ENCODE measurements around the gene RAD51B.

The RAD51B gene

DNA sequence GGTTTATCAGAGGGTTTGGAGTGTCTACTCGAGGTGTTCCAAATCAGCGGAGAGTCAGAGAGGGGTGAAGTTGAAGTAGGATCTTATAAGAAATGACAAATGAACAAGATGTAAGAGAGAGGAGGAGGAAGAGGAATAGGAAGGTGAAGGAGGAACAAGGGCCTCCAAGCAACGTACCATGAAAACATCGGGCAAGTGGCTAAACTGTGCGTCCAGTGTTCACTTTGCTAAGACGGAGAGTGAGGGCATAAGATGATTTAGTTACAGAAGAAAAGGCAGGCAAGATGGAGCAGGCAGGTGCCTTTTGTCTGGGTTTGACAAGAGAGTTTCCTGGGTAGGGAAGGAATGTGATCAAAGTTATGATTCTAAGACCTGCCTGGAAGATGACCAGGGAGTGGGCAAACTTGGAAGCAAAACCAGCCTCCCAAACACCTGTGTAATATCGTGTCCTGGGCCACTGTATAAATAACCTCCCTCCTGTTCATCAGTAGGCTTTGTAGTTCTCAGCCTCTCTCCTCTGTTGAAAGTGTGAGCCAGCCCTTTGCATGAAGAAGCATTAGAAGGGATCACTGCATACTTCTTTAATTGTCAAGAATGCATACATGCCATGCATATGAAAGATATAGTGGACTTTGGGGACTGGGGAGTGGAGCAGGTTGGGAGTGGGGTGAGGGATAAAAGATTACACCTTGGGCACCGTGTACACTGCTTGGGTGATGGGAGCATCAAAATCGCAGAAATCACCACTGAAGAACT lies 861.9 kb downstream of the RAD51B start:
- Histone ChIP-seq H3K9ac (ENCODE audit: insufficient read length, low read depth) (no peak overlapping the region), H3K27me3 (ENCODE audit: insufficient read depth, insufficient read length) (no peaks in the 10 kb centered on the region), H3K36me3 (ENCODE audit: insufficient read depth, insufficient read length, low read length) (no peaks in the 10 kb centered on the region), H3K9me3 (ENCODE audit: insufficient read depth, low read length) (no peaks in the 10 kb centered on the region), H3K4me3 (ENCODE audit: insufficient read length, low read depth) (no peak overlapping the region), H3K4me1 (ENCODE audit: insufficient read depth, insufficient read length) (peaks cover 5% of the 10 kb centered on the region)
- no peak for DNase-seq (ENCODE audit: low read depth, low spot score)
- TF ChIP-seq ZNF274 (IDR thresholded peaks at IDR 0.05; ENCODE audit: low read depth, low read length) (no peak), SUZ12 (IDR thresholded peaks at IDR 0.05; ENCODE audit: extremely low read depth, insufficient read depth, insufficient read length) (no peak), YY1 (IDR thresholded peaks at IDR 0.05; ENCODE audit: insufficient read depth, insufficient read length) (no peak)

DNA sequence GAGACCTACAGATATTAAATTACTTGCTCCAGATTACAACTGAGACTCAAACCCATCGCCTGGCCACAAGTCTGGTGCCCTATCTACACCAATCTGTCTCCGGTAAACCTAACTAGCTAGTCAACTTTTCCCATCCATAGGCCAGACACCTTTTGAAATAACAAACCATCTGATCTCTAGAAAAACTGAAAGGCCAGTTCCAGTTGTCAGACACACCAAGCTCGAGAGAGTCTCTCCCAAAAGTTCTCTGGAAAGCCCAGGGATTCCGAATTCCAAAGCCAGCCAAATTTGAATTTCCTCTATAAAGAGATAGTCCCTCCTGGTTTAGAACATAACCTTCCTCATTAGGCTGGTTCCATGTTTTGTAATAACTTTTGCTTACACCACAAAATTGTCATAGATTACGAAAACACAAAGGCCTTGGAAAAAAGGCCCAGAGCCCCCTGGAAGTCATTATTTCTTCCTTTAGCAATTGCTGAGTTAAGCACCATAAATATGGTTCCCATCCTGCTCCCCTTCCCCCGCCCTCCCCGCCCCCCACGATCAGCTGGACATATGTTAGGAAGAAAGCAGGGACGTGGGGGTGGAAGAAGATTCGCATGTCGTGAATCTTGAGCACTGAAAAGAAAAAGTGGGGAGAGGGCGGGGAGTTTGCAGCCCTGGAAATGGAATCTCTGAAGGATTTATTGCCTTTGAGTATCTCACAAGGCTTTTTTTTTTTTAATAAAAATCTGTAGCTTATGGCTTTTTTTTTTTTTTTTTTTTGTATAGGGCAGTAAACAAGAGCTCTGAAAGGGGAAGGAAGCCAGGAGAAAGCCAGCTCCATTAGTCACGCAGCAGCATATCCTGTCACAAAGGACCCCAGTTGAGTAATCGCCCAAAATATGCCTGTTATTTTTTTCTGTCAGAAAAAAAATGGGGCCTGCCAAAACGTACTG lies 862.9 kb downstream of the RAD51B start:
- Histone ChIP-seq H3K4me3 (ENCODE audit: insufficient read length, low read depth) (no peak overlapping the region), H3K9ac (ENCODE audit: insufficient read length, low read depth) (no peak overlapping the region), H3K27me3 (ENCODE audit: insufficient read depth, insufficient read length) (no peaks in the 10 kb centered on the region), H3K9me3 (ENCODE audit: insufficient read depth, low read length) (no peaks in the 10 kb centered on the region), H3K4me1 (ENCODE audit: insufficient read depth, insufficient read length) (peaks cover 5% of the 10 kb centered on the region), H3K36me3 (ENCODE audit: insufficient read depth, insufficient read length, low read length) (no peaks in the 10 kb centered on the region)
- TF ChIP-seq YY1 (IDR thresholded peaks at IDR 0.05; ENCODE audit: insufficient read depth, insufficient read length) (no peak), ZNF274 (IDR thresholded peaks at IDR 0.05; ENCODE audit: low read depth, low read length) (no peak), SUZ12 (IDR thresholded peaks at IDR 0.05; ENCODE audit: extremely low read depth, insufficient read depth, insufficient read length) (no peak)
- no peak for DNase-seq (ENCODE audit: low read depth, low spot score)

GRCh38 chr14:68683326-68683725 lies 863.7 kb downstream of the RAD51B start:
- no peak for TF ChIP-seq YY1 (IDR thresholded peaks at IDR 0.05; ENCODE audit: insufficient read depth, insufficient read length)
- no peak for TF ChIP-seq SUZ12 (IDR thresholded peaks at IDR 0.05; ENCODE audit: extremely low read depth, insufficient read depth, insufficient read length)
- TF ChIP-seq ZNF274 (IDR thresholded peaks at IDR 0.05; ENCODE audit: low read depth, low read length), result no peak
- Histone ChIP-seq H3K27me3 (ENCODE audit: insufficient read depth, insufficient read length) (no peaks in the 10 kb centered on the region), H3K9ac (ENCODE audit: insufficient read length, low read depth) (no peak overlapping the region), H3K36me3 (ENCODE audit: insufficient read depth, insufficient read length, low read length) (no peaks in the 10 kb centered on the region), H3K9me3 (ENCODE audit: insufficient read depth, low read length) (no peaks in the 10 kb centered on the region), H3K4me3 (ENCODE audit: insufficient read length, low read depth) (no peak overlapping the region), H3K4me1 (ENCODE audit: insufficient read depth, insufficient read length) (peaks cover 5% of the 10 kb centered on the region)
- DNase-seq (ENCODE audit: low read depth, low spot score), result no peak

DNA sequence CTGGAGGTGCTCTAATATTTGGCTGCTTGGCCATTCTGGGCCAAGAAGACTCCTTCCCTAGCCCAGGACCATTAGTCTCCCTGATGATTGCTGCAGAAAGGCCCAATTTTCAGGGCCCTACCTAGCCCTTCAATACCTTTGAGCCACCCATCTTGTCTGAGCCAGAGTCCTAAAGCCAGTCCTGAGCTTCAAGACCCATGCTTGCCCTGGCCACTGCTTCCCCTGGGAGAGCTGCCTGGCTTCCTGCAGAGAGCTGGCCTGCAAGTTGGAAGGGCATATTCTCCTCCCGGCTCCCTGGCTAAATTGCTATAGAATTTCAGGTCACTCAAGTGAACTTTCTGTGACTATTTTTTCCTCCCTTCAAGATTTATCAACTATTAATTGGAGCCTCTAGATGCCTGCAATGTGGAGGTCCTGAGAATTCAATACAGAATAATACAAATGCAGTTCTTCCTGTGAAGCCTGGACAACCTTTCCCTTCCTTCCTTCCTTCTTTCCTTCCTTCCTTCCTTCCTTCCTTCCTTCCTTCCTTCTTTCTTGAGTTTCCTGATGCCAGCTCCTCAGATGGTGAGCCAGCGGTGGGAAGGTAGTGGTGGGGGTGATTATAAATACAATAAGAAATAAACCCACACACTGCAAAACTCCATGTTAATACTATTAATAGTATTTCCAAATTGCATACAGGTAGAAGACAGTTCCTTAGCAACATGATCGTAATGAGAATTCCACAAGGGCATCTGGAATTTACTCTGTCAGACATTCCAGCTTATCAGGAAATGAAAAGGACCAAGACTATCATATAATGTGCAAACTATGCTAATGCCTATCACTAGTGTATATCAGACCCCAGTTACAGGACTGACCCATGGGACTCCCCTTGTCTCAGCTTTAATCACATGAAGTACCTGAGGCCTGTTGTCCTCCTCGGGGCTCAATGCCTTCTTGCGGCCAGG lies 865.2 kb downstream of the RAD51B start:
- H3K4me3 ChIP-seq (ENCODE audit: insufficient read length, low read depth), result no peak overlapping the region
- TF ChIP-seq ZNF274 (IDR thresholded peaks at IDR 0.05; ENCODE audit: low read depth, low read length), result no peak
- TF ChIP-seq YY1 (IDR thresholded peaks at IDR 0.05; ENCODE audit: insufficient read depth, insufficient read length), result no peak
- no peak for TF ChIP-seq SUZ12 (IDR thresholded peaks at IDR 0.05; ENCODE audit: extremely low read depth, insufficient read depth, insufficient read length)
- H3K4me1 ChIP-seq (ENCODE audit: insufficient read depth, insufficient read length), result peaks cover 9% of the 10 kb centered on the region

GRCh38 chr14:68685419-68686204 lies 866.0 kb downstream of the RAD51B start:
- no peak for DNase-seq (ENCODE audit: low read depth, low spot score)
- H3K27me3 ChIP-seq (ENCODE audit: insufficient read depth, insufficient read length), result no peaks in the 10 kb centered on the region
- no peaks in the 10 kb centered on the region for H3K36me3 ChIP-seq (ENCODE audit: insufficient read depth, insufficient read length, low read length)
- H3K4me1 ChIP-seq (ENCODE audit: insufficient read depth, insufficient read length), result peaks cover 10% of the 10 kb centered on the region
- no peaks in the 10 kb centered on the region for H3K9me3 ChIP-seq (ENCODE audit: insufficient read depth, low read length)
- no peak overlapping the region for H3K9ac ChIP-seq (ENCODE audit: insufficient read length, low read depth)
- no peak overlapping the region for H3K4me3 ChIP-seq (ENCODE audit: insufficient read length, low read depth)
- no peak for TF ChIP-seq SUZ12 (IDR thresholded peaks at IDR 0.05; ENCODE audit: extremely low read depth, insufficient read depth, insufficient read length)
- no peak for TF ChIP-seq YY1 (IDR thresholded peaks at IDR 0.05; ENCODE audit: insufficient read depth, insufficient read length)
- TF ChIP-seq ZNF274 (IDR thresholded peaks at IDR 0.05; ENCODE audit: low read depth, low read length), result no peak

More for the DNA sequence above, 865.2 kb downstream of the RAD51B start:
- no peaks in the 10 kb centered on the region for H3K27me3 ChIP-seq (ENCODE audit: insufficient read depth, insufficient read length)
- no peaks in the 10 kb centered on the region for H3K36me3 ChIP-seq (ENCODE audit: insufficient read depth, insufficient read length, low read length)
- no peak overlapping the region for H3K9ac ChIP-seq (ENCODE audit: insufficient read length, low read depth)
- H3K9me3 ChIP-seq (ENCODE audit: insufficient read depth, low read length), result no peaks in the 10 kb centered on the region
- DNase-seq (ENCODE audit: low read depth, low spot score), result no peak

DNA sequence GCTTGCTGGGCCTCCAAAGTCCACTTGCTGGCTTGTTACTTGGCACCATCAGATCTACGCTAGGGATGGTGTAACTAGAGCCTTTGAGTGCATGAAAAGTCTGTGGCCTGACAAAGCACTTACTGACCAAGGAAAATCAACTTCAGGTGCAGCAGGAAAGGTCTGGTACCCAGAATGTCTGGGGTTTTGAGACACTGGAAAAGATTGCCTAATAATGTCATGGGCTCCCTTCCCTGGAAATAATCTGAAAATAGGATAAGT lies 866.6 kb downstream of the RAD51B start:
- Histone ChIP-seq H3K4me3 (ENCODE audit: insufficient read length, low read depth) (no peak overlapping the region), H3K4me1 (ENCODE audit: insufficient read depth, insufficient read length) (peaks cover 10% of the 10 kb centered on the region), H3K9ac (ENCODE audit: insufficient read length, low read depth) (no peak overlapping the region), H3K9me3 (ENCODE audit: insufficient read depth, low read length) (no peaks in the 10 kb centered on the region), H3K36me3 (ENCODE audit: insufficient read depth, insufficient read length, low read length) (no peaks in the 10 kb centered on the region), H3K27me3 (ENCODE audit: insufficient read depth, insufficient read length) (no peaks in the 10 kb centered on the region)
- TF ChIP-seq ZNF274 (IDR thresholded peaks at IDR 0.05; ENCODE audit: low read depth, low read length) (no peak), SUZ12 (IDR thresholded peaks at IDR 0.05; ENCODE audit: extremely low read depth, insufficient read depth, insufficient read length) (no peak), YY1 (IDR thresholded peaks at IDR 0.05; ENCODE audit: insufficient read depth, insufficient read length) (no peak)
- no peak for DNase-seq (ENCODE audit: low read depth, low spot score)
